Caco-2 (cell line): ENCODE data around the gene ANK2. TPM values are rescaled to one million over a fixed set of nuclear protein-coding genes. Genes with fewer than 3 reads are reported as not detected.

Source experiments
- BruUV-seq: library from RNA; stranded (reverse); fragments of 400-500 nt; replicated peaks from 2 replicates; lab custom pipeline; 2021; lab: Mats Ljungman, UMichigan
- CTCF ChIA-PET: fragments of 300-600 bp; sonication (Branson Sonifier 250); formaldehyde crosslinking; loops from one replicate; lab custom pipeline; 2022; ENCODE audit warnings: antibody characterized with exemption; lab: Charles Lee
- POLR2A ChIA-PET: fragments of 300-600 bp; sonication (Branson Sonifier 250); formaldehyde crosslinking; loops from one replicate; lab custom pipeline; 2022; ENCODE audit warnings: antibody characterized with exemption; lab: Charles Lee
- DNase-seq, 2 experiments: peaks; one replicate each; pipeline versions ENCODE4 v3.0.0 to v3.0.0-alpha.2; 2020 to 2022
- H3K27me3 ChIP-seq: replicated peaks from 2 replicates; pipeline ENCODE4 v1.6.0; 2011; ENCODE audit warnings: low read length; ENCODE audit not compliant: control insufficient read depth, insufficient read depth
- H3K36me3 ChIP-seq: 2 replicates; pipeline ENCODE4 v1.5.1; 2011; ENCODE audit warnings: low read length; ENCODE audit not compliant: control insufficient read depth, insufficient read depth
- H3K4me1 ChIP-seq: fragments of 250-450 bp; sonication (Bioruptor Pico); 2 replicates; pipeline ENCODE4 v1.5.1; 2020; ENCODE audit warnings: mild to moderate bottlenecking
- H3K4me3 ChIP-seq: 2 replicates; pipeline ENCODE4 v1.5.1; 2011; ENCODE audit warnings: low read depth, mild to moderate bottlenecking, control low read depth, low read length
- H3K9me3 ChIP-seq: fragments of 250-450 bp; sonication (Bioruptor Pico); 2 replicates; pipeline ENCODE4 v1.5.1; 2020; ENCODE audit warnings: mild to moderate bottlenecking, moderate library complexity
- H3K27ac Mint-ChIP-seq: one replicate; pipeline ENCODE4 v1.8.0; 2022; ENCODE audit warnings: mixed read lengths; ENCODE audit not compliant: unreplicated experiment
- H3K27me3 Mint-ChIP-seq: one replicate; pipeline ENCODE4 v1.8.0; 2022; ENCODE audit warnings: mixed read lengths; ENCODE audit not compliant: insufficient read depth, unreplicated experiment
- H3K36me3 Mint-ChIP-seq: one replicate; pipeline ENCODE4 v1.8.0; 2022; ENCODE audit warnings: mild to moderate bottlenecking, mixed read lengths; ENCODE audit not compliant: insufficient read depth, unreplicated experiment
- H3K4me1 Mint-ChIP-seq: one replicate; pipeline ENCODE4 v1.8.0; 2022; ENCODE audit warnings: low read depth, mixed read lengths; ENCODE audit not compliant: unreplicated experiment
- H3K4me3 Mint-ChIP-seq: one replicate; pipeline ENCODE4 v1.8.0; 2022; ENCODE audit warnings: mild to moderate bottlenecking, moderate library complexity, mixed read lengths; ENCODE audit not compliant: unreplicated experiment
- H3K9me3 Mint-ChIP-seq: one replicate; pipeline ENCODE4 v1.8.0; 2022; ENCODE audit warnings: mixed read lengths; ENCODE audit not compliant: unreplicated experiment
- CTCF ChIP-seq, 2 experiments: fragments of 200-600 bp in 1 of 2; IDR thresholded peaks; 1 replicate in 1 of 2; 2 replicates in 1 of 2; pipeline versions ENCODE4 v1.5.1 to v1.8.0; 2011 to 2022; ENCODE audit warnings: antibody characterized with exemption in 1 of 2, control low read depth in 1 of 2, inconsistent platforms in 1 of 2, low read depth in 1 of 2, low read length in 1 of 2, mild to moderate bottlenecking in 1 of 2, moderate library complexity in 1 of 2; ENCODE audit not compliant: insufficient read depth in 1 of 2, severe bottlenecking in 1 of 2, unreplicated experiment in 1 of 2
- intact Hi-C: fragments of 100-400 bp; cut with micrococcal nuclease; formaldehyde crosslinking; loops from one replicate; pipeline ENCODE4 v1.10.0; 2022; ENCODE audit not compliant: unreplicated experiment
- total RNA-seq: library from RNA; stranded (reverse); gene quantifications from 2 replicates; pipeline ENCODE4 v1.2.3, GENCODE V29; 2022

The ANK2 gene
- total RNA-seq, 1 experiment from 2014 or later, result 26.3 TPM

DNA sequence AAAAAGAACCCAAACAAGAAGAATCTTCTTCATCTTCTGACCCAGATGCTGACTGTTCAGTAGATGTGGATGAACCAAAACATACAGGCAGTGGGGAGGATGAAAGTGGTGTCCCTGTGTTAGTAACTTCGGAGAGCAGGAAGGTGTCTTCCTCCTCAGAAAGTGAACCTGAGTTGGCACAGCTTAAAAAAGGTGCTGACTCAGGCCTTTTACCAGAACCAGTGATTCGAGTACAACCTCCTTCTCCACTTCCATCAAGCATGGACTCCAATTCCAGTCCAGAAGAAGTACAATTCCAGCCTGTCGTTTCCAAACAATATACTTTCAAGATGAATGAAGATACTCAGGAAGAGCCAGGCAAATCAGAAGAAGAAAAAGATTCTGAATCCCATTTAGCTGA lies 307.0 kb downstream of the ANK2 start:
- ChIA-PET CTCF (no interaction called here), POLR2A (no interaction called here)
- H3K27me3 ChIP-seq, result no peaks in the 10 kb centered on the region
- no peaks in the 10 kb centered on the region for H3K4me1 ChIP-seq
- no peak overlapping the region for H3K4me3 ChIP-seq
- Mint-ChIP-seq H3K4me1 (peaks cover 8% of the 10 kb centered on the region), H3K36me3 (no peaks in the 10 kb centered on the region), H3K9me3 (no peaks in the 10 kb centered on the region), H3K4me3 (no peak overlapping the region), H3K27me3 (no peaks in the 10 kb centered on the region), H3K27ac (no peak overlapping the region)
- H3K9me3 ChIP-seq, result no peaks in the 10 kb centered on the region
- no peak for DNase-seq
- BruUV-seq, result no TSS peak
- no peaks in the 10 kb centered on the region; the same call in 1 of the 2 replicates for H3K36me3 ChIP-seq
- intact Hi-C loops, result no loop called here
- TF ChIP-seq CTCF (IDR thresholded peaks at IDR 0.05; ENCODE audit: insufficient read depth in 1 of 2, low read depth in 1 of 2, low read length in 1 of 2, severe bottlenecking in 1 of 2, unreplicated experiment in 1 of 2), result no peak

GRCh38 chr4:113358784-113359183 lies 309.3 kb downstream of the ANK2 start:
- no peaks in the 10 kb centered on the region for H3K9me3 Mint-ChIP-seq
- H3K4me3 Mint-ChIP-seq, result no peak overlapping the region
- H3K36me3 Mint-ChIP-seq, result no peaks in the 10 kb centered on the region
- ChIA-PET POLR2A (no interaction called here), CTCF (no interaction called here)
- H3K27ac Mint-ChIP-seq, result no peak overlapping the region
- H3K27me3 Mint-ChIP-seq, result no peaks in the 10 kb centered on the region
- Histone ChIP-seq H3K4me3 (no peak overlapping the region), H3K4me1 (no peaks in the 10 kb centered on the region), H3K36me3 (no peaks in the 10 kb centered on the region; the same call in 1 of the 2 replicates), H3K27me3 (no peaks in the 10 kb centered on the region), H3K9me3 (no peaks in the 10 kb centered on the region)
- peak in 1 of 2 experiments; percentile 9 for DNase-seq
- H3K4me1 Mint-ChIP-seq, result no peaks in the 10 kb centered on the region
- TF ChIP-seq CTCF (IDR thresholded peaks at IDR 0.05; ENCODE audit: insufficient read depth in 1 of 2, low read depth in 1 of 2, low read length in 1 of 2, severe bottlenecking in 1 of 2, unreplicated experiment in 1 of 2), result peak in 1 of 2 experiments; percentile 21
- intact Hi-C loops, result no loop called here
- no TSS peak for BruUV-seq

DNA sequence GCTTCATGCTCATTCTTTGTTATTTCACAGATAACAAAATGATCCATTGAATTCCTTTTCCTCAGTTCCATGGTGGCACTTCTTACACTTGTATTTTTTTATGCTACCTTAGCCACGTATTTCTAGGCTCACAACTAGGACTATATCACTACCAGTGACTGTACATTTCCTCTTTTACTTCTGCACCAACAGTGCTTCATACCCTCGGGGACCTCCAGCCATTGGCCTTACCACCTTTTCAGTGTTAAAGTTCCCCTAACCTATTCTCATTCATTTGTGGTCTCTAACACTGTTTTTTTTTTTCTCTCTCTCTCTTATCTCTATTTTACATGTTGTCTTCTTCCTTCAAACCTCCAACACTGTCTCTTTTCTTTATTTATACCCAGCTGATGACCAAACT lies 315.9 kb downstream of the ANK2 start:
- Mint-ChIP-seq H3K27ac (no peak overlapping the region), H3K27me3 (no peaks in the 10 kb centered on the region), H3K36me3 (no peaks in the 10 kb centered on the region), H3K9me3 (no peaks in the 10 kb centered on the region), H3K4me1 (no peaks in the 10 kb centered on the region), H3K4me3 (no peak overlapping the region)
- ChIA-PET POLR2A (no interaction called here), CTCF (no interaction called here)
- BruUV-seq, result no TSS peak
- intact Hi-C loops, result no loop called here
- DNase-seq, result no peak
- TF ChIP-seq CTCF (IDR thresholded peaks at IDR 0.05; ENCODE audit: insufficient read depth in 1 of 2, low read depth in 1 of 2, low read length in 1 of 2, severe bottlenecking in 1 of 2, unreplicated experiment in 1 of 2), result no peak
- no peaks in the 10 kb centered on the region for H3K27me3 ChIP-seq
- H3K9me3 ChIP-seq, result no peaks in the 10 kb centered on the region
- H3K4me1 ChIP-seq, result no peaks in the 10 kb centered on the region
- no peak overlapping the region for H3K4me3 ChIP-seq
- no peaks in the 10 kb centered on the region for H3K36me3 ChIP-seq
